NCI-H345 treated with DMSO at 0.1 percent for 48 hours (cell line): Measurements from ENCODE around the gene SHCBP1L.

ENCODE experiments used
- DNase-seq: peaks from one replicate; lab custom pipeline; 2025; ENCODE audit not compliant: unreplicated experiment; lab: John Stamatoyannopoulos, UW

The SHCBP1L gene

DNA sequence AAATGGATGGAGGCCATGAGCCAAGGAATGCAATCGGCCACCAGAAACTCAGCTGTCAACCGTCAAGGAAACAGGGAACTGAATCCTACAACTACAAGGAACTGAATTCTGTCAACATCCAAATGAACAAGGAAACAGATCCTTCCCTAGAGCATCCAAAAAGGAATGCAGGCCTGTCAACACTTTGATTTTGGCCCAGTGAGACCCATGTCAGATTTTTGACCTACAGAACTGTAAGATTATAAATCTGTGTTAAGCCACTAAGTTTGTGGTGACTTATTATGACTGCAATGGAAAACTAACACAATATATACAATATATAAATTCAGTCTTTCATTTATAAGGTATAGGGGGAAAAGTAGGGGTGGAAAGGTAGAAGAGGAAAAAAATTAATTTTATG is 55.3 kb downstream of the SHCBP1L start:
- no peak for DNase-seq

DNA sequence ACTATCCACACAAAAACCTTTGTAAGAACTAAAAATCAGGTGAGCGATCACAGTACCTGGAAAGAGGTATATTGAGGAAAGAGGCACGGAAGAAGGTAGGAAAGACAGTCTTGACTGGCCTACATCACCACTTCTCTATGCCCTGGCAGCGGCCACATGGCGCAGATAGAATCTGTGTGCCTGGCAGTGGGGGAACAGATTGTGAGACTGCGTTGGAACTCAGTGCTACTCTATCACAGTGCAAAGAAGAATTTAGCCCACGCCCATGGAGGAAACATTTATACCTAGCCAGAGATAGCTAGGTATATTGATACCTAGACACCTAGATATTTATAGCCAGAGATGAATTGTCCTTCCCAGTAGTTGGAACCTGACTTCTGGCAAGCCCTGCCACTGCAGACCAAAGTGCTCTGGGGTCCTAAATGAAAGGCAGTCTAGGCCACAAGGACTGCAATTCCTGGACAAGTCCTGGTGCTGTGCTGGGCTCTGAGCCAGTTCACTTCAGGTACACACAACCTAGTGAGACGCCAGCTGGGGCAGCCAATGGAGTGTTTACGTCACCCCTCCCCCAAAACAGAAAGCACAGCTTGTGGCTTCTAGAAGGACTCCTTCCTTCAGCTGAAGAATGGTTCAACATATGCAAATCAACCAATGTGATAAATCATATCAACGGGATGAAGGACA is 61.9 kb downstream of the SHCBP1L start:
- DNase-seq, result peak; percentile 25

DNA sequence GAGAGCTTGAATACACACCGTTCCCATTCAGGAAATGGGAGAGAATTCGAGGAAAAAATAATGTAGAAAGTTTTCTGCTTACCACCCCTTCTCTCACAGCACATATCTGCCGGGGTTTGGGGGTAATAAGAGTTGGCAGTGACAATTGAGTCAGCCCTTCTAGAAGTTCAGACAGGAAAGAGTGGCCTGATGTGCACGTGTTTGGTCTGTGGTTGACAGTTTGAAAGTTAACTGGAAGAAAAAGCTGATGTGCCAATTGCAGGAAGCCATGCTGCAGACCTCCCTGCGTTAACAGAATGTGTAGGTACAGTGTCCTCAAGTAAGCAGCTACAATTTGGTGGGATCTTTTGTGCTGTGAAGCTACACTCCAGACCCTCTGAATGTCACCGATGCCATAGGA is 63.0 kb downstream of the SHCBP1L start:
- no peak for DNase-seq

DNA sequence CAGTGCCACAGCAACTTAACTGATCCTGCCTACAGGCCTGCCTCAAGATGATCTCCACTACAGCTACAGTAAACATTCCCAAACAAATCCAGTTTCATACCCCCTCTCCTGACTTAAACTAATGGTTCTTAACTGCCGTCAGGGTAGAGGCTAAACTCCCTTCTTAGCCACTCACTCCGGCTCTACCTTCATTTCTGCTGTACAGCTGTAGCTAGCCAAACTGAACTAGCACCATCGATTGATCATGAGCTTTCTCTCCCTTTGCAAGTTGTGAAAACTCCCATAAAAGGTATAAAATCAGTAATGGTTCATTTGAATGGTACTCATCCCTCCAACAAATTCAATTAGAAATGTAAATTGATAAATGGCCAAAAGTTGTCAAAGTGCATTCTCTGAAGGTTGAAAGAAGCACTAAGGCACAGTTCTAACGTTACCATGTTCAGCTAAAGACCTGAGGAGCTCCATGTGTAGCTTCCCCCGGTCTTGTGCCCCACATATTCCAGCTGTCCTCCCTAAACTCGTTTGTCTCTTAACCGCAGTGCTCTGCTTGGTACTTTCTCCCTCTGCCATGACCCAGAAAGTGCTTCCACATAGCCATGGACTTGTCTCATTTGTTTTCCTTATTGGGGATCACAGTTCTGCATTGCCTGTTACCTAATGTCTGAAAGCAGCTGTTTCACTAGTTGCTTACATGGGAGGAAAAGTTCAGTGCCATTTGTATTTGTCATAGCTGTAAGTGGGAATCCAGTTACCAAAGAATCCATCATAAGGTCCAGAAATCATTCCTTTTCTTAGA is 64.0 kb downstream of the SHCBP1L start:
- DNase-seq, result no peak

DNA sequence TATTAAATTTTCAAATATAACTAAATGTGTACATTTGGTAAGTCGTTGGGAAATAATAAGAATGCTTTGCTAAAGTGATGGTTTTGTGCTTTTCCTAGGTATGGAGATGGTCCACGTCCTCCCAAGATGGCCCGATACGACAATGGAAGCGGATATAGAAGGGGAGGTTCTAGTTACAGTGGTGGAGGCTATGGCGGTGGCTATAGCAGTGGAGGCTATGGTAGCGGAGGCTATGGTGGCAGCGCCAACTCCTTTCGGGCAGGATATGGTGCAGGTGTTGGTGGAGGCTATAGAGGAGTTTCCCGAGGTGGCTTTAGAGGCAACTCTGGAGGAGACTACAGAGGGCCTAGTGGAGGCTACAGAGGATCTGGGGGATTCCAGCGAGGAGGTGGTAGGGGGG is 66.0 kb downstream of the SHCBP1L start:
- DNase-seq, result no peak

DNA sequence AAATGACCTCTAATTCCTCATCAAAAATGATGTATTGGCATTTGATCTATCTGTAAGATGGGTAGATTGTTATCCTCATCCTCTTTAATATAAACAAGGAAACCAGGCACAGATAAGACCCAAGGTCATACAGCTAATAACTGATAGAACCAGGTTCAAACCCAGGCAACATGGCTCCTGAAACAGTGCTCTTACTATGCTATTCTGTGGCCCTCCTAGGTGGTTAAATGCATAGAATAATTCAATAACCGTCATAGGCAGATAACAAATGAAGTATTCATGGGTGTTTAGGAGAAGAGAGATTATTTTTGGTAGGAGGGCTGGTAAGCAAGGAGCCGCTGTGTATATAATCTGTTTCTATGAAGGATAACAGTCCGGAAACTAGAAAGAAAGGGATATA is 67.4 kb downstream of the SHCBP1L start:
- DNase-seq, result no peak

DNA sequence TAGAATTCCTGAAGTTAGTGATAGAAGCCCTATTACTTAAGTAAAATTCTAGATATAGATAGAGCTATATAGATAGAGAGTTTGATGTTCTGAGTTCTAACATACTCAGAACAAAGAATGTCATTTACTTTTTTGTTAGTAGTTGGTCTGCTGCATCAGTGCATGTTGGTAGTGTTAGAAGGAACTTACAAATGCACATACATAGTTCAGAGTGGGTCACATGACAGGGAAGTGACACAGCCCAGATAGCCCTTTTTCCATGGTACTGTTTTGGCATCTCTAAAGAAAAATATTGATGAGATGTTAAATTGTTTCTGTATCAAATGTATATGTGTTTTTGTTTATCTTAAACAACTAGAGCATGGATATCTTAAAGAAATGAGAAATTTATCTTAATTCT is 68.1 kb downstream of the SHCBP1L start:
- no peak for DNase-seq

DNA sequence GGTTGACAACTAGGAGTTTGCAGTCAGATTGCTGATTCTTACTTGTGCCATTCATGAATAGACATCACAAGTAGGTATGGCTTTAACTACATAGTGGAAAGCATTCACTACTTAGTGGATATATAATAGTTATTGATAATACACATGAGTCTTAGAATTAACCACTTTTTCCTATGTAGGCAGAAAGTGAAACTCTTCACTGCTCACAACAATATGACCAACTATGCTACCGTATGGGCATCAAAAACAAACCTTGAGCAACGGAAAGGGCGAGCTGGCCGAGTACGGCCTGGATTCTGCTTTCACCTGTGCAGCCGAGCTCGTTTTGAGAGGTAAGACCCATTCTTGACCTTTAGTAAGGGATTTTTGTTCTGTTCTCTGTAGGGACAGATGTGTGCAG is 75.1 kb downstream of the SHCBP1L start:
- DNase-seq, result no peak

DNA sequence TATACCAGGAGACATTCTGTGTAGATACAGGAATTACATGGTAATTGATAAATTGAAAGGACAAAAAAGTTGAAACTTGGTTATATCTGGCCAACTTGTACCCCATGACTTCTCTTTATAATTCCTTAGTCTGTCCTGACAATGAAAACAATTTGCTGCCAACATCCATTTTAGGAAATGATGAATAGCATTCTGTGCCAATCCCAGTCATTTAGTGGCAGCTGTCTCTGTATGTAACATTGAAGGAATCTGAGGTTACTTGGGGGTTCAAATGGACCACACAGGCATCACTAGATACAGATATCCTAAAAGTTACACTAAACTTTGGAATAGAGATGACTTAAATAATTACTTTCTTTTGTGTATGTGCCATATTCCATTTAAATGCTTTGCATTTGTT is 75.6 kb downstream of the SHCBP1L start:
- DNase-seq, result no peak

DNA sequence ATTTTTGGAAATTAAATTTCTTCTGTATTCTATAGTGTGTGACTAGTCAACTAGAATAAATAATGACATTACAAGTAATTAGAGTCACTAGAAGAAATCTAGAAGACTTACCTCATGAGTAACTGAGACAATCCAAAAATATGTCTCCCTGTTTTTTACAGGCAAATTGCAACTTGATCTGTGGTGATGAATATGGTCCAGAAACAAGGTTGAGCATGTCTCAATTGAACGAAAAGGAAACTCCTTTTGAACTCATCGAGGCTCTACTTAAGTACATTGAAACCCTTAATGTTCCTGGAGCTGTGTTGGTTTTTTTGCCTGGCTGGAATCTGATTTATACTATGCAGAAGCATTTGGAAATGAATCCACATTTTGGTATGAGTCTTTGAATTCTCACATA is 77.1 kb downstream of the SHCBP1L start:
- DNase-seq, result no peak

DNA sequence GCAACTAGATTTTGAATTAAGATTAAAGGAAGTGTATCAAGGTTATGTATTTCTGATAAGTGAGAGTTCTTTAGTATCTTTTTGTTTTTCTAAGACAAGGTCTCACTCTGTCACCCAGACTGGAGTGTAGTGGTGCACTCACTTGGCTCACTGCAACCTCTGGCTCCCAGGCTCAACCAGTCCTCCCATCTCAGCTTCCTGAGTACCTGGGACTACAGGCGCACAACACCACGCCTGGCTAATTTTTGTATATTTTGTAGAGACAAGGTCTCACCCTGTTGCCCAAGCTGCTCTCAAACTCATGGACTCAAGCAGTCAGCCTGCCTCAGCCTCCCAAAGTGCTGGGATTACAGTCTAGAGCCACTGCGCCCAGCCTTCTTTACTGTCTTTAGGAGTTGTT is 80.1 kb downstream of the SHCBP1L start:
- DNase-seq, result no peak

DNA sequence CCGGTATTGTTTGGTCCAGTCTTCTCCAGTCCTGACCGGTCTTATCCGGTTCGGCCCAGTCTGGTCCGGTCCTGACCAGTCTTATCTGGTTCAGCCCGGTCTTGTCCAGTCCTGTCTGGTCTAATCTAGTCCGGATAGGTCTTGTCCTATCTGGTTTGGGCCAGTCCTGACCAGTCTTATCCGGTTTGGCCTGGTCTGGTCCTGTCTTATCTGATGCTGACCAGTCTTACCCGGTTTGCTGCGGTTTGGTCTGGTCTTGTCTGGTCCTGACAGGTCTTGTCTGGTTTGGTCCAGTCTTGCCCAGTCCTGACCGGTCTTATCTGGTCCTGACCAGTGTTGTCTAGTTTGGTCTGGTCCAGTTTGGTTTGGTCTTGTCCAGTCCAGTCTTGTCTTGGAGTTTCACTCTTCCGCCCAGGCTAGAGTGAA is 83.7 kb downstream of the SHCBP1L start:
- DNase-seq, result no peak

DNA sequence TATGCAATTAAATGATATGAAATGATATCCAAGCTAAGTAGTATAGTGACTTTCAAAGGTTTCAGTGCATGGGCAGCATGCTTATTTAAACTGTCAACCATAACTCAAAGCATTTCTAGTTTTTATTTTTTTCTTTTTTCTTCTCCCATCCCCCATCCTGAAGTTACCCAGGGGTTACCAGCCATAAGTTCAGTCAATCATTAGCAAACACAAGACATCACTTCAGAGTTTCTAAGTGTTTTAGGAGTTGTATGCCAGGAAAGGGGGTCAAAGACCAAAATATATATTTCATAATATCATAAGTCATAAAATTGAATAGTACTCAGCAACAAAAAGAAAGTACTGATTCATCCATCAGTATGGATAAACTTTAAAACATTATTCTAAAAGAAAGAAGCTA is 85.1 kb downstream of the SHCBP1L start:
- no peak for DNase-seq

DNA sequence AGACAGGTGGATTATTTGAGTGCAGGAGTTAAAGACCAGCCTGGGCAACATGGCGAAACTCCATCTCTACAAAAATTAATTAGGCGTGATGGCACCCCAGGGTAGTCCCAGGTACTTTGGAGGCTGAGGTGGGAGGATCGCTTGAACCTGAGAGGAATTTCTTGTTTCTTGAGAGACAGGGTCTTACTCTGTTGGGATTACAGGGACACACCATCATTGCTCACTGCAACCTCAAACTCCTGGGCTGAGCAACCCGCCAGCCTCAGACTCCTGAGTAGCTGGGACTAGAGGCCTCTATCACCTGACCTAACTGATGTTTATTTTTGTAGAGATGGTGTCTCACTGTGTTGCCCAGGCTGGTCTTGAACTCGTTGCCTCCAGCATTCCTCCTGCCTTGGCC is 89.0 kb downstream of the SHCBP1L start:
- DNase-seq, result no peak

DNA sequence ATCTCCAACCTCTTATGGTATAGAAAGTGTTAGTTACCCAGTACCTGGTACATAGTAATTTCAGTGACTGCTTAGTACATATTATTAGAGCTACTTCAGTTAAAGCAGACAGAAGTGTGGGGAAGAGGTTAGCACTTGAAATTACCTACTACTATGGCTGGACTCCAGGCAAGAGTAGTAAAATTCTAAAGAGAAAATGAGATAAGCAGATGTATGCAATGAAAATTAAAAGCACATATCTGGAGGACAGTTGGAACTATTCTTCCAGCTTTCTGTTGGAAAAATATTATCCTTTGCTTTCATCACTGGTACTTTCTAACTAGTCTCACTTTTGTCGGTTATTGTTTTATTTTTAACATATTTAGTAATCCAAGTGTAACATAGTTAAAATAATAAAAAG is 90.1 kb downstream of the SHCBP1L start:
- no peak for DNase-seq

DNA sequence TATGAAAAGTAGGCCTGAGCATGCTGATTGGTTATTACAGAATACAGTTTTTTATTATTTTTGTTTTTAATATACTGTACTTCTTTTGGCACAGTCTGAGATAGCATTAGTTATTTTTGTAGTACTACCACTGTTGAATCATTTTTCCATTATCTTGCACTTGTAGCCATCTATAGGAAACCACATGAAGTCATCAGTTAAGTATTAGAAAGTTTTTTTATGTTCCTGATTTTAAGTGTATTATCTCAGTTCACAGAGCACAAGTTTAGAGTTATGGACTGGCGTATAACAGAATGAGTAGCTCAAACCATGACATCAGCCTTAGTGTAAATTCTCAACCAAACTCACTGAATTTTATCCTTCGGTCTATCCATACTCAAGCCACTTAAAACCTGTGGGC is 91.0 kb downstream of the SHCBP1L start:
- no peak for DNase-seq

DNA sequence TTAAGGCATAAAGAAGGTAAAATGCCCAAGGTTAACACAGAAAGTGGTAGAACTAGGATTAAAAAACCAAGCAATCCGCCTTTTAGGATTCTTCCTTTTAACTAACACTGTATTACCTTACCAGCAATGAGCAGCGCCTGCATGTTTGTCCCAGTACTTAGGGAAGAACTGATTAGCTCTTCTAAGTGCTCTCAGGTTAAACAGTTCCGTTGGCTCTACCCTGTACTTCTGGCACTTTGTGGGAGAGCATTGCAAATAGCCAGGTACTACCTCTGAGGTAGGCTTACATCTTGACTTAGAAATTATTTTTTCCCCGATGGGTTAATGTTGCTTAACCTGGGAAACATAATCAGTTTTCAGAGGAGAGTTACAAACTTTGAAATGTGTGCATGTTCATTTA is 92.3 kb downstream of the SHCBP1L start:
- DNase-seq, result no peak

DNA sequence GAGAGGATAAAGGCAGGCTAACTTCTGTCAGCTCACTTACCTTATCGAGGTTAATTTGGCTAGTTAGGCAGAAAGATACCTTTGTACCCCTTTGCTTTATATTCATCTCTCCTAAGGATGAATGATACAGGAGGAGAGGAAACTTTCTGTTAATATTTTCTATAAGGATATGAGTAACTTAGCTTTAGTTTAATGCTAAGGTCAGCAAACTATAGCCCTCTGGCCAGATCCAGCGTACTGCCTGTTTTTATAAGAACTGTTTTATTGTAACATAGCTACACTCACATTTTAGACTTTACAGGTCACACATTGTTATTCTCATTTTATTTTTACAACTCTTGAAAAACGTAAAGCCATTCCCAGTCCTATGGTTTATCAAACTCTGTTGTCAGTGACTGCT is 95.8 kb downstream of the SHCBP1L start:
- DNase-seq, result no peak

DNA sequence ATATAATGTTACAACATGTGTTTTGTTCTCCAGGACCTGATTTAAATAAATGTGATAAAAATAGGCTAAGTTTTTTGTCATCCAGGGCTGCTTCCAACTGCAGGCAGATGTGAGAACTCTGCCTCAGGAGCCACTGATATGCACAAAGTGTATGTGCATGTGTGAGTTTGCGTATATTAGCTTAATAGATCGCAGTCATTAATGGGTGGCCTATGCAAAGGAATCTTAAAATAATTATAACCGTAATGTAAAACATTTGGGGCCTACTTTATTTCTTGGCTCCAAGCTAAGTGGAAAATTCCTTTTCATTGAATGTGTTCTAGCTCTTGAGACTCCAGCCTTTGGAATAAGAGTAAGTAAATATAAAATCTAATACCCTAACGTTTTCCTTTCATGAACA is 97.1 kb downstream of the SHCBP1L start:
- no peak for DNase-seq

DNA sequence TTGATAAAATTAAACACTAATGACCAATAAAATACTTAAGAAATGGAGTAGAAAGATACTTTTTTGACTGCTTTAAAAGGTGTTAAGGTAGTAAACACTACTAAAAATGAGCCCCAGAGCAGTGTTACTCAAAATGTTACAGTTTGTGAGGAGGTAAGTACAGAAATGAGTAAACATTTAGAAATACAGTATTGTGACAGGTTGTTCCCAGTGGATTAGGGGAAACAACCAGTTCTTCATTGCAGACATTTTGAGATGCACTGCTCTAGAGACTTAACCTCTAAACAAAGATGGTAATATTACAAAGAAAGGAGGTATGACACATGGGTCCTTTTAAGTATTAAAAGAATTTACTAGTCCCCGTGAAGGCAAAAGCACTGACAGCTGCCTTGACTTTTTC is 101.1 kb downstream of the SHCBP1L start:
- no peak for DNase-seq

DNA sequence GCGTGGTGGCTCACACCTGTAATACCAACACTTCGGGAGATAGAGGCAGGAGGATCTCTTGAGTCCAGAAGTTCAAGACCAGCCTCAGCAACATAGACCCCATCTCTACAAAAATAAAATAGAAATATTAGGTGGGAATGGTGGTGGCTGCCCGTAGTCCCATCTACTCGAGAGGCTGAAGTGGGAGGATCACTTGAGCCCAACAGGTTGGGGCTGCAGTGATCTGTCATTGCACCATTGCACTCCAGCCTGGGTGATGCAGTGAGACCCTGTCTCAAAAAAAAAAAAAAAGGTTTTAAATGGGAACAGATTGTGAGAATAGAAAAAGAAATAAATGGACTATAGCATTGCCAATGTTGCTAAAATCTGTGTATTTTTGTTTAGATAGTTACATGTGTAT is 102.6 kb downstream of the SHCBP1L start:
- no peak for DNase-seq
